Measurements from ENCODE around the gene FOXA1.

The FOXA1 gene

GRCh38 chr14:37601865-37602264 is 6.8 kb upstream of the FOXA1 start:
- no peak for DNase-seq

GRCh38 chr14:37600880-37601741 is 6.1 kb upstream of the FOXA1 start:
- DNase-seq, result no peak

- DNase-seq, result no peak
These were observed 4.7 kb upstream of the FOXA1 start for GRCh38 chr14:37599507-37600368.

- no peak for DNase-seq
These were observed 3.9 kb upstream of the FOXA1 start for GRCh38 chr14:37598747-37599506.

- DNase-seq, result no peak
These were observed 3.1 kb upstream of the FOXA1 start for GRCh38 chr14:37597914-37598746.

- no peak for DNase-seq
These were observed 2.5 kb upstream of the FOXA1 start for GRCh38 chr14:37597538-37597913.

GRCh38 chr14:37596790-37597472 is 1.9 kb upstream of the FOXA1 start:
- no peak for DNase-seq

- peak; percentile 66 to 75 for DNase-seq
These were observed 966 bp upstream of the FOXA1 start for GRCh38 chr14:37595809-37596621.

GRCh38 chr14:37594238-37594970 is 645 bp downstream of the FOXA1 start:
- no peak for DNase-seq

- DNase-seq, result no peak
These were observed 1.4 kb downstream of the FOXA1 start for GRCh38 chr14:37593511-37594237.

GRCh38 chr14:37592482-37593408 is 2.3 kb downstream of the FOXA1 start:
- no peak for DNase-seq

GRCh38 chr14:37591941-37592481 is 3.0 kb downstream of the FOXA1 start:
- DNase-seq, result no peak

GRCh38 chr14:37591311-37591940 is 3.6 kb downstream of the FOXA1 start:
- no peak for DNase-seq

- DNase-seq, result no peak
These were observed 4.5 kb downstream of the FOXA1 start for GRCh38 chr14:37590428-37591139.

- DNase-seq, result no peak
These were observed 5.2 kb downstream of the FOXA1 start for GRCh38 chr14:37589715-37590427.

All from stimulated activated CD4-positive, alpha-beta T cell treated with anti-CD3 and anti-CD28 coated beads, Interleukin-4, amount 100 ng/mL, for 4 hours (primary cell).